HAP-1 (cell line): ENCODE measurements around the gene KCNG1.

Source experiments
- DNase-seq, 2 experiments: peaks; one replicate each; pipeline ENCODE4 v3.0.0-alpha.2; 2016 to 2020; ENCODE audit warnings: low spot score in 2 of 2
- H3K27me3 ChIP-seq: fragments of 250-450 bp; sonication (Bioruptor Pico); 2 replicates; pipeline ENCODE4 v1.5.1; 2020; ENCODE audit warnings: low read depth, mild to moderate bottlenecking, moderate library complexity
- H3K36me3 ChIP-seq: fragments of 250-450 bp; sonication (Bioruptor Pico); replicated peaks from 2 replicates; pipeline ENCODE4 v1.5.1; 2020; ENCODE audit warnings: mild to moderate bottlenecking
- H3K4me1 ChIP-seq: fragments of 250-450 bp; sonication (Bioruptor Pico); 2 replicates; pipeline ENCODE4 v1.5.1; 2020; ENCODE audit warnings: mild to moderate bottlenecking
- H3K4me3 ChIP-seq: fragments of 250-450 bp; sonication (Bioruptor Pico); 2 replicates; pipeline ENCODE4 v1.5.1; 2020; ENCODE audit warnings: mild to moderate bottlenecking, moderate library complexity
- H3K9me3 ChIP-seq: fragments of 250-450 bp; sonication (Bioruptor Pico); 2 replicates; pipeline ENCODE4 v1.5.1; 2020; ENCODE audit warnings: mild to moderate bottlenecking, moderate library complexity
- in situ Hi-C: fragments of 300-500 bp; cut with MboI; formaldehyde crosslinking; loops from 3 replicates; pipeline ENCODE4 v1.14.3; 2020; ENCODE audit warnings: low sequenced_read_pairs, inconsistent platforms, mixed read lengths

Gene KCNG1

DNA sequence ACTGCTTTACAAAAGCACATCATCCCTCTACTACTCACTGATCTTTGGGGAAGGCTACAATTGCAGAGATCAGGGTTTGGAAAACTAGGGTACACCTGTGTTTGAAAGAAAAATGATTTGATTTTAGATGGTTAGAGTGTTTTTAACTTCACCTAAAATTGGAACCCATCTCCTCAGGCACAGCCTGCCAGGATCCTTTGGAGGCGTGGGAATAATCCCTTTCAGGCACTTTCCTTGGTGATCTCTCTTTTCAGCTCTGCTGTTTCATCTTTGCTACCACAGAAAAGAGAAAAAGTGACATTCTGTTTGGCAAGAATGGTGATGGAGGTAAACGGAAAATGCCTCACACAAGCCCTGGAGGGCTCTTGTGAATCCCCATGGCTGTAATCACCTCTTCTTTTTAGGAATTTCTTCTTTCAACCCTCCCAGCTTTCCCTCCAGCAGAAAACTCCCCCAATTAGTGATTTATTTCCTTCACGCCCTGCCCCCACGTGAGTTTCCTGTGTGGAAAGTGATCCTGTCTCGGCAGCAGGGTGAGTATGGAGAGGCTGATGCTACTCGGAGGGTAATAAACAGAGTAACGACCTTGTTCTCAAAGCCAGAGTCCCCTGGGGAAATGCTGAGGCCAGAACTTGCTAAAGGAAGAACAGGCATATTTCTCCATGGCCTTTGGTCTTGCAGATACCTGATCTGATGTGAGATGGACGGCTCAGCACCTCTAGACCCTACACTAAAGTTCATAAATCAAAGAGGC, 9.2 kb downstream of the KCNG1 start:
- in situ Hi-C loops: no loop called here
- H3K36me3 ChIP-seq: no peaks in the 10 kb centered on the region; the same call in 1 of the 2 replicates
- H3K4me1 ChIP-seq: no peaks in the 10 kb centered on the region
- H3K9me3 ChIP-seq: no peaks in the 10 kb centered on the region
- no peak for DNase-seq
- no peaks in the 10 kb centered on the region for H3K27me3 ChIP-seq
- no peak overlapping the region for H3K4me3 ChIP-seq

DNA sequence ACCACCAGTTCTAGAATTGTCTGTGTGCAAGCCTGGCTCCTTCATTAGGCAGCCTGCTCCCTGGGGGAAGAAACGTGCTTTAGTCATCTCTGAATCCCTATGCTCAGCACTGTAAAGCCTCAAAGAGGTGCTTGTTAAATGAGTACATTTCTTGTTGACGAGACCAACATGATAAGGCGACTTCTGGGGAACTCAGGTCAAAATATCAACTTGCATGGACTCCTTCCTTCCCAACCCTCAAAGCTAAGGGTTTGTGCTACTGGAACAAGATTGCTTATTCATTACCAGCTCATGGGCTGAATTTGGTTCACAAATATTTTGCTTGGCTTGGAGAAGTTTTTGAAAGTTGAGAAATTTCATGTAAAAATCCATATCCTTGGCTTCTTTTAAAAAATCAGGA, 10.6 kb downstream of the KCNG1 start:
- Histone ChIP-seq H3K4me1 (no peaks in the 10 kb centered on the region), H3K36me3 (no peaks in the 10 kb centered on the region), H3K27me3 (no peaks in the 10 kb centered on the region), H3K9me3 (no peaks in the 10 kb centered on the region), H3K4me3 (no peak overlapping the region)
- no peak for DNase-seq
- in situ Hi-C loops: no loop called here

DNA sequence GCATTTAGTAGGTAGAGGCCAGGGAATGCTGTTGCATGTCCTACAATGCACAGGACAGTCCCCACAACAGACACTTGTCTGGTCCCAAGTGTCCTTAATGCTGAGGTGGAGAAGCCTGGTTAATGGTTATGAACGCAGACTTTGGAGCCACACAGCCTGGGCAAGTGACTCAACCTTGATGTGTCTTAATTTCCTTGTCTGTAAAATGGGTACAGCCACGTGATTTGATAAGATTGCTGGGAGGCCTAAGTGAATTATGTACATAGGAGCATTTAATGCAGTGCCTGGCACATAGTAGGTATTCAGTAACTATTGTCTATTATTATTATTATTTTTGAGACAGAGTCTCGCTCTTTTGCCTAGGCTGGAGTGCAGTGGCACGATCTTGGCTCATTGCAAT, 11.4 kb downstream of the KCNG1 start:
- Histone ChIP-seq H3K36me3 (no peaks in the 10 kb centered on the region), H3K27me3 (no peaks in the 10 kb centered on the region), H3K4me1 (no peaks in the 10 kb centered on the region), H3K9me3 (no peaks in the 10 kb centered on the region), H3K4me3 (no peak overlapping the region)
- in situ Hi-C loops: no loop called here
- DNase-seq: no peak

DNA sequence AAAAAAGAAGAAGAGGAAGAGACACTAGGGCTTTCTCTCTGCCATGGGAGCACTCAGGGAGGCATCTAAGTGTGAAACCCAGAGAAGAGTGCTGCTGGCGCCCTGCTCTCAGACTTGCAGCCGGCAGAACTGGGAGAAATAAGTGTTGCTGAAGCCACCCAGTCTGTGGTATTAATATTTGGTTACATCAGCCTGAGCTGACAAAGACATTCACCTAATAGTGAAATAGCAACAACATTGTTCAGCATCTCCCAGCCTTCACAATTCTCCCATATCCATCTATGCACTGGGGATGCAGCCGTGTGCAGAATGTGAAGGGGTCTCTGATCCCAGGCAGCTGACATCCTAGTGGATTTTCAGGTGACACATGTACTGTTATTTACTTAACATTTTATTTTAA, 12.0 kb downstream of the KCNG1 start:
- no peak overlapping the region for H3K4me3 ChIP-seq
- H3K9me3 ChIP-seq: no peaks in the 10 kb centered on the region
- H3K36me3 ChIP-seq: no peaks in the 10 kb centered on the region
- no peaks in the 10 kb centered on the region for H3K4me1 ChIP-seq
- no peaks in the 10 kb centered on the region for H3K27me3 ChIP-seq
- no peak for DNase-seq
- in situ Hi-C loops: no loop called here

DNA sequence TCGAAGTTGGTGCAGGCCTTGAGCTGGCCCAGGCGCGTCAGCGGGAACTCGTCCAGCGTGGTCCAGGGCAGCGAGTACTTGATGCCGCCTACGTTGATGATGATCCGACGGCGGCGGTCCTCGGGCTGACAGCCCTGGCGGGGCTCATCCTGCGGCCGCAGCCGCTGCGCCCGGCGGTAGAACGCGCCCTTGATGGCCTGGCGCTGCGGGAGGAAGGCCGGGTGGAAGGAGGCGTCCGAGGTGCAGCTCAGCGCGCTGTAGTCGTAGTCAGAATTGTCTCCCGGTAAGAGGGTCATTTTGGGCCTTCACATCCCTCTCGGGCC, 12.9 kb downstream of the KCNG1 start:
- H3K4me1 ChIP-seq: no peaks in the 10 kb centered on the region
- no peaks in the 10 kb centered on the region for H3K27me3 ChIP-seq
- H3K36me3 ChIP-seq: no peaks in the 10 kb centered on the region
- in situ Hi-C loops: no loop called here
- no peaks in the 10 kb centered on the region for H3K9me3 ChIP-seq
- DNase-seq: no peak
- H3K4me3 ChIP-seq: no peak overlapping the region

DNA sequence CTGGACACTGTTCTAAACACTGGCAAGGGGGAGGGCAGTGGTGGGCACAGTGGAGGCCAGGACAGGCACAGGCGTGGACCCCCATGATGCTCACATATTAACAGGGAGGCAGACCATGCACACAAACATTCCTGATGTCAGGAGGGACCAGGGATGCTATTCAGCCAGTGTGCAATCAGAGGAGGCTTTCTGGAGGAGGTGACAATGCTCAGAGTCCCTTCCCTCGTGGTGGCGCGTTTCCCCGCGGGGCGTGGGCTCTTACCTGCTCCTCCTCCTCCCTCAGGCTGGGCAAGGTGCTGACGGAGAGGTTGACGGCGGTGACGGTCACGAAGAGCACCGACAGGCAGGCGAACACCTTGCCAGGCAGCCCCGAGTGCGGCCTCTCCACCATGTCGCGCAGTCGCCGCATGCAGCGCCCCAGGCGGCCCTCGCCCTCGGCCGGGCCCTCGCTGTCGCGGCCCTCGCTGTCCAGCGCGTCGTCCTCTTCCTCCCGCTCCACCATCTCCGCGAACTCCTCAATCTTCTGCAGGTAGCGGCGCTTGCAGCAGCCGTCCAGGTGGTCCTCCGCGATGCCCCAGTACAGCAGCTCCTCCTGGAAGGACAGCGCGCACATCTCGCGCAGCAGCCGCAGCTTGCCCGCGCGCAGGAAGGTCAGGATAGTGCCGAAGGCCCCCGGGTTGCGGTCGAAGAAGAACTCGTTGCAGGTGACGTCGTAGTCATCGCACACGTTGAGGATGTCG, 13.4 kb downstream of the KCNG1 start:
- in situ Hi-C loops: no loop called here
- DNase-seq: no peak
- Histone ChIP-seq H3K36me3 (no peaks in the 10 kb centered on the region), H3K27me3 (no peaks in the 10 kb centered on the region), H3K4me1 (no peaks in the 10 kb centered on the region), H3K4me3 (no peak overlapping the region), H3K9me3 (no peaks in the 10 kb centered on the region)

DNA sequence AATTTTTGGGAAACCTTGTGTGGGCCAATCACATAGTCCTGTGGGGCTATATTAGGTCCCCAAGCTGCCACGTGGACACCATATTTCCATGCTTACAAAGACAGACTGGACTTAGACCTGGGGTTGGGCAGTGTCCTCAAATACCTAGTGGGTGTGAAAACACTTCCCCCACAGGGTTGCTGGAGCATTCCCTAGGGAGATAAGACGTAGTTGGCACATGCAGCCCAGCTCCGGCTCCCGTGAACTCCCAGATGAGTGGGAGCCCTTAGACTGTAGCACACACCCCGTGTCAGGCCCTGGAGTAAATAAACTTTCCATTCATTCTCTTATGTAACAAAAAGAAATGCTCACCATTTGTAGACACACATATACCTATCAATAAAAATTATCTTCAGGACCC, 14.2 kb downstream of the KCNG1 start:
- no peaks in the 10 kb centered on the region for H3K36me3 ChIP-seq

DNA sequence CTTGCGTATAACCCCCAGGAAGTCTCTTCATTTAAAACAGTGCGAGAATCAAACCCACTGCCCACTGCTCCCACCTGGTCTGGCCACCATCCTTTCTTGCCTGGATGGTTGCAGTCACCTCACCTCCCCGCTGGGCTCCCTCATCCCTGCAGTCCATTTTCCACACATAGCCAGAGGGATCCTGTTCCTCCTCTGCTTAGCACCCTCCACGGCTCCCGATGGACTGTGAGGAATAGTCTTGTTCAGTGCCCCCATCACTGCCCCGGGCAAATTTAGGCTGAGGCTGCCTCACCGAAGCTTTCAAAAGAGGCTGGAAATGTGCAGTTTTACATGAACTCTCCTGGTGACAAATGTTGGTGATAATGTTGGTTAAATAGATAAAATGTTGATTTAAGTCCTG, 17.7 kb downstream of the KCNG1 start:
- H3K27me3 ChIP-seq: no peaks in the 10 kb centered on the region; the same call in 1 of the 2 replicates
- no peaks in the 10 kb centered on the region for H3K4me1 ChIP-seq
- H3K36me3 ChIP-seq: no peaks in the 10 kb centered on the region
- in situ Hi-C loops: no loop called here
- no peak overlapping the region for H3K4me3 ChIP-seq
- DNase-seq: no peak
- no peaks in the 10 kb centered on the region for H3K9me3 ChIP-seq

More for the DNA sequence above, 14.2 kb downstream of the KCNG1 start:
- no peaks in the 10 kb centered on the region for H3K27me3 ChIP-seq
- H3K9me3 ChIP-seq: no peaks in the 10 kb centered on the region
- no peaks in the 10 kb centered on the region for H3K4me1 ChIP-seq
- no peak for DNase-seq
- no peak overlapping the region for H3K4me3 ChIP-seq
- in situ Hi-C loops: no loop called here

DNA sequence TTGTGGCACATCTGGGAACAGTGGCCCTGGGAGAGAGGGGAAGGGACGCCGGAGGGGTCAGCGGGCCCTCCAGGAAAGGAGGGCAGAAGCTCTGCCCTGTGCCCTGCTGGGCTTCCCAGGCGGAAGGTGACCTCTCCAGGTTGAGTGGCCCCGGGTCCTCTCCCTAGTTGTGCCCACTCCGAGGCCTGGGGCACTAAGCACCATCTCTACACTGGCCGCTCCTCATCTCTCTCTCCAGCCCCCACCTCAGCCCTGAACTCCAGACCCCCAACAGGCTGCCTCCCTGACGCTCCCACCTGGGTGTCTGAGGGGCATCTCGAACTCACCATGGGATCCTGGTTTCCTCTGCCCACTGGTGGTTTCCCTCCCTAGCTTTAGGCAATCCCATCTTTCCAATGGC, 18.1 kb downstream of the KCNG1 start:
- H3K4me1 ChIP-seq: no peaks in the 10 kb centered on the region
- no peak overlapping the region for H3K4me3 ChIP-seq
- in situ Hi-C loops: no loop called here
- DNase-seq: no peak
- peaks cover 4% of the 10 kb centered on the region; the same call in 1 of the 2 replicates for H3K27me3 ChIP-seq
- H3K9me3 ChIP-seq: no peaks in the 10 kb centered on the region
- H3K36me3 ChIP-seq: no peaks in the 10 kb centered on the region

DNA sequence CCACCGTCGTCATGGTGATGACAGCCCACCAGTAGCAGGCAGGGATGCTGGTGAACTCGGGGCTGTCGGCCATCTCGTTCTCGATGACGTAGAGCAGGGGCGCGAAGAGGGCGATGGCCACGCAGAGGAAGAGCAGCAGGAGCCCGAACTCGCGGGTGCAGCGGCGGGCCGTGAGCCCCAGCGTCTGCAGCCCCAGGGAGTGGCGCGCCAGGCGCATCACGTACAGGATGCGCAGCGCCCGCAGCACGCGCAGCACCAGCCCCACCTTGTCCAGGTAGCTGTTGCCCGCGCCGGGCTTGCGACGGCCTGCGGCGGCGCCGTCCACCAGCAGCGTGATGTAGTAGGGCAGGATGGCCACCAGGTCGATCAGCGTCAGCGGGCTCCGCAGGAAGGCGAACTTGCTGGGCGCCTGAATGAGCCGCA, 18.6 kb downstream of the KCNG1 start:
- in situ Hi-C loops: no loop called here
- Histone ChIP-seq H3K27me3 (peaks cover 4% of the 10 kb centered on the region; the same call in 1 of the 2 replicates), H3K4me3 (no peak overlapping the region), H3K9me3 (no peaks in the 10 kb centered on the region), H3K4me1 (no peaks in the 10 kb centered on the region), H3K36me3 (no peaks in the 10 kb centered on the region)
- DNase-seq: no peak

DNA sequence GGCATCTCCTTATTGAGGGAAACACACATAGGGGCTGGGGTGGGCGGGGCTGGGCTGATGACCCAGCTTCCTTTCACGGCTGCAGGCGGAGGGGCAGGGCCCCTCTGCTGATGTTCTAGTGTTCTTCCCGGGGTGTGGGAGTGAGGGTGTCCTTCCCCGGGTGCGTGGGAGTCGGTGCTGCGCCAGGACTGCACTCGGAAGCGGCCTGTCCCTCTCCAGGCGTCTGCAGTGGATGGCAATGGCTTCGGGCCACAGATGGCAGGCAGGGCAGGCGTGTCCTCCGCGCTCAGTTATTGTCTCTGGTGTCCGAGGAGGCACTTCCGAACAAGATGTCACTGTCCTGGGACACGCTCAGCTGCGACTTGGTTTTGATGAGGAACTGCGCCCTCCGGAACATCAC, 19.2 kb downstream of the KCNG1 start:
- H3K27me3 ChIP-seq: peaks cover 4% of the 10 kb centered on the region; the same call in 1 of the 2 replicates
- no peak overlapping the region for H3K4me3 ChIP-seq
- H3K36me3 ChIP-seq: no peaks in the 10 kb centered on the region
- no peaks in the 10 kb centered on the region for H3K4me1 ChIP-seq
- DNase-seq: no peak
- no peaks in the 10 kb centered on the region for H3K9me3 ChIP-seq
- in situ Hi-C loops: no loop called here

DNA sequence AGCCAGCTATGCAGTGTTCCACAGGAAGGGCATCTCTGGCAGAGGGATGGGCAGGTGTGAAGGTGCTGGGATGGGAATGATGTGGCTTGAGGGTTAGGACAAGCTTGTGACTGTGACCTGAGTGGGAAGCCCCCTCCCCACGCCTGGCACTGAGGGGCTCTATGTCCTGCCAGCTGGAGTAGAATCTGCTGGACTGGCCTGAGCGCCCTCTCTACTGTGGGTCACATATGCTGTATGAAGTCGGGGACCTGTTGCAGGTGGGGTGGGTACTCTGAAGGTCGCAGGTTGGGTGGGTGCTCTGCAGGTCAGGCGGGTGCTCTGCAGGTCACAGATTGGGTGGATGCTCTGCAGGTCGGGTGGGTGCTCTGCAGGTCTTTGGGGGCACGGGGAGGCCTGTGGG, 20.3 kb downstream of the KCNG1 start:
- no peak for DNase-seq
- in situ Hi-C loops: no loop called here
- Histone ChIP-seq H3K4me3 (no peak overlapping the region), H3K27me3 (peaks cover 4% of the 10 kb centered on the region; the same call in 1 of the 2 replicates), H3K4me1 (no peaks in the 10 kb centered on the region), H3K36me3 (no peaks in the 10 kb centered on the region), H3K9me3 (no peaks in the 10 kb centered on the region)

DNA sequence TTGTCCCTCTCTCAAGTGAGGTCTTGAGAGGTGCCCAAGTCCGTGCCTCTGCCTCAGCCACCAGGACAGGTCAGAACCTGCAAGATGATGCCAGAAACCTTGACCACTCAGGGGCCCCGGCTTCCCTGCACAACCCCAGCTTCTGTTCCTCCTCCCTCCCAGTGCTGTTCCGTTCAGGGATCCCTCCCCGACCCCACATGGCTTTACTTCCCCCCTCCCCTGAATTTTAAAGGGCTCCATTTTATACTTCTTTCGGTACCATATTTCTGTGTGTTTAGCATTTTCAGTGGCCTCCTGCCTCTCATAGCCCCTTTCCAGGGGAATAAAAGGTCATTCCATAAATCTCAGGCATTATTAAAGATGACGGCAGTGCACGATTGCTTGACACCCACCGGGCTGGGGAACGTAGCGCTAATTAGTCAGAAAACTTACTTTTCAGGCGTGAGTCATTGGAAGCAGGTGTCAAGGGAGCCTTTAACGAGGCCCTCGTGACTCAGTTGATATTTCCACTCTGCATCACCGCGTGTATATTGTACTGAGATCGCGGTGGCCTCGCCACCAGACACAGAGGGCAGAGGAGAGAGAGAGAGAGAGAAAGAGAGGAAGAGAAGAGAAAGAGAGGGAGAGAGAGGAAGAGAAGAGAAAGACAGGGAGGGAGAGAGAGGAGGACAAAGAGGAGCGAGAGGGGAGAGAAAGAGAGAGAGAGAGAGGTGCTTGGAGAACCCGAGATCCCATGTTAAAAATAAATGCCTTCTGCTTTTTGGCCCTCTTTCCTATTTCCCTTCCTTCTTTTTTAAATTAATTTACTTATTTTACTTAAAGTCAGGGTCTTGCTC, 21.3 kb downstream of the KCNG1 start:
- no peak overlapping the region for H3K4me3 ChIP-seq
- H3K4me1 ChIP-seq: no peaks in the 10 kb centered on the region
- in situ Hi-C loops: no loop called here
- peaks cover 11% of the 10 kb centered on the region for H3K27me3 ChIP-seq
- DNase-seq: no peak
- H3K9me3 ChIP-seq: no peaks in the 10 kb centered on the region
- no peaks in the 10 kb centered on the region for H3K36me3 ChIP-seq

DNA sequence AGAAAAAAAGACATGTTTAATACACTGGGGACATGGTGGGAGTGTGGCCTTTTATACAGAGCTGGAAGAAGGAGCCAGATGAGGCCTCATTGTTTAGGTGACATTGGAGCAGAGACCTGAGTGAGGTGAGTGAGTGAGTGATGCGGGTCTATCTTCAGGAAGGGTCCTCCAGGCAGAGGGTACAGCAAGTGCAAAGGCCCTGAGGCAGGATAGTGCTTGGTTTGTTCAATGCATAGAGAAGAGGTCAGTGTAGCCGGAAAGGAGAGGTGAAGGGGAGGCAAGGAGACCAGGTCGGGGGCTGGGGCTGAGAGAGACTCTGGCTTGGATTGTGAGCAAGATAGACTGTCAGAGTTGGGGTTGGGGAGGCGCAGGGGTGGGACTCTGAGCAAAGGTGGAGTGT, 23.6 kb downstream of the KCNG1 start:
- no peaks in the 10 kb centered on the region for H3K9me3 ChIP-seq
- no peaks in the 10 kb centered on the region for H3K4me1 ChIP-seq
- H3K27me3 ChIP-seq: peaks cover 12% of the 10 kb centered on the region
- in situ Hi-C loops: loop anchor here (25.0 kb wide), 1 partner anchor 1088 kb away; no protein-coding TSS in a partner anchor
- no peak for DNase-seq
- H3K36me3 ChIP-seq: no peaks in the 10 kb centered on the region
- H3K4me3 ChIP-seq: no peak overlapping the region
